ENCODE data around the gene SNF8. TPM values are rescaled to one million over a fixed set of nuclear protein-coding genes. Genes with fewer than 3 reads are reported as not detected.
"Not testable (repeated sequence)": the region's sequence is repeated elsewhere in the genome, so short reads cannot be mapped to it uniquely, and the experiment has no call there.

SNF8 gene
- total RNA-seq, 1 donor = 61.3 TPM

DNA sequence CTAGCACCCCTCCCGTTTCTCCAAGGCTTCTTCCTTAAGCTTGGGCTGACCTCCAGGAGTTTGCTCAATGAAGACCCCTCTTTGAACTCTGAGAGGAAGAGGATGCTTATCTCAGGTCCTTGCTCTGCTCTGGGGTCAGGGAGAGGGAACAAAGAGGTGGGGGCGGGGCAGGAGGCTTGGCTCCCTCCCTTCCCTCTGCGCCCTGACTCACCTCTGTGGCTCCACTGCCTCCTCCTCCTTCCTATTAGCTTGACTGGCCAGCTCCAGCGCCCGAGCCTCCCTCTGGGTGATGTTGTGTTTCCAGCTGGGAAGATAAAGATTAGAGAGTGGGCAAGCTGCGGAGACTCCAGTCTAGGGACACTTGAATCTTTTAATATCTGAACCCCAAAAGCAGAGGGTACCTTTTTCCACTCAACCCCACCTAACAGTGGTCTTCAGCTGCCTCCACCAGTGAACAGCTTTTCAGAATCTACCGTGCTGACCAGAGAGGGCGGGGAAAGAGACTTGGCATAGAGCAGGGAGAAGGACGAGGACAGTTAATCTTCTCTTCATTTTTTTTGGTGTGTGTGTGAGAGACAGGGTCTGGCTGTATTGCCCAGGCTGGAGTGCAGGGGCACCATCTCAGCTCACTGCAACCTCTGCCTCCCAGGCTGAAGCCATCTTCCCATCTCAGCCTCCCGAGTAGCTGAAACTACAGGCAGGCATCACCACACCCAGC, 17.0 kb upstream of the SNF8 start:
- TF ChIP-seq, protein P1, sequence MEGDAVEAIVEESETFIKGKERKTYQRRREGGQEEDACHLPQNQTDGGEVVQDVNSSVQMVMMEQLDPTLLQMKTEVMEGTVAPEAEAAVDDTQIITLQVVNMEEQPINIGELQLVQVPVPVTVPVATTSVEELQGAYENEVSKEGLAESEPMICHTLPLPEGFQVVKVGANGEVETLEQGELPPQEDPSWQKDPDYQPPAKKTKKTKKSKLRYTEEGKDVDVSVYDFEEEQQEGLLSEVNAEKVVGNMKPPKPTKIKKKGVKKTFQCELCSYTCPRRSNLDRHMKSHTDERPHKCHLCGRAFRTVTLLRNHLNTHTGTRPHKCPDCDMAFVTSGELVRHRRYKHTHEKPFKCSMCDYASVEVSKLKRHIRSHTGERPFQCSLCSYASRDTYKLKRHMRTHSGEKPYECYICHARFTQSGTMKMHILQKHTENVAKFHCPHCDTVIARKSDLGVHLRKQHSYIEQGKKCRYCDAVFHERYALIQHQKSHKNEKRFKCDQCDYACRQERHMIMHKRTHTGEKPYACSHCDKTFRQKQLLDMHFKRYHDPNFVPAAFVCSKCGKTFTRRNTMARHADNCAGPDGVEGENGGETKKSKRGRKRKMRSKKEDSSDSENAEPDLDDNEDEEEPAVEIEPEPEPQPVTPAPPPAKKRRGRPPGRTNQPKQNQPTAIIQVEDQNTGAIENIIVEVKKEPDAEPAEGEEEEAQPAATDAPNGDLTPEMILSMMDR (IDR thresholded peaks at IDR 0.05; ENCODE audit: insufficient read depth, low read depth, low read length) = no peak
- peak overlapping the region; percentile 15 for H3K4me3 ChIP-seq (ENCODE audit: low read depth, low read length)
- DNase-seq (ENCODE audit: low read depth) = peak; percentile 50

DNA sequence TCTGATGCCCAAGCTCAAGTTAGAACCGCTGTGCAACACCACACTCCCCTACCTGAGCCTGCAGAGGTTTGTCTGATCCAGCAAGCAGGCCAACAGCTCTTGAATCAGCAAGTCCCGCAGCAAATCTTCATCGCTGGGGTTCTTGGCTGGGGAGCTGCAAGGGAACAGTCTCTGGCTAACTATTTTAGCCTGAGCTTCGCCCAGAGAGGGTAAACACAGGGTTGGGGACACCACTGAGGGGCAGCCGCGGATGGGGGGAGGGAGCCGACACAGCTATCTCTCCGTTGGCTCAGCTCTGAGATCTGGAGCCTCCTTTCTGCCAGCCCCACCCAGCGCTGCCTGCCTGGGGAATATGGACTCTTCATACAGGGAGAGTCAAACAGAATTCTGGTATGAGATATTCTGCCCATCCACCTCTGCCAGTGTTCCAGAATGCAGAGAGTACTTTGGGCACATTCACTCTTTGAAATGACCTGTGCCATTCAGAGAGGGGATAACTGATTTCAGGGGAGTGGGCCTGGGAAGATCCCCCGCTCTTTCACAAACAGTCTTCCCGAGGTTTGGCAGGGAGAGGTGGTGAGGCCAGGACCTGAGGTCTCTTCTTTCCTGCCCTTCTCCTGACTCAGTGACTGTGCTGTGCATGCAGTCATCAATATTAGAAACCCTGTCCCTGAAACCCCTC, 16.3 kb upstream of the SNF8 start:
- no peak for DNase-seq (ENCODE audit: low read depth)
- TF ChIP-seq, protein P1 (IDR thresholded peaks at IDR 0.05; ENCODE audit: insufficient read depth, low read depth, low read length) = no peak
- H3K4me3 ChIP-seq (ENCODE audit: low read depth, low read length) = no peak overlapping the region

DNA sequence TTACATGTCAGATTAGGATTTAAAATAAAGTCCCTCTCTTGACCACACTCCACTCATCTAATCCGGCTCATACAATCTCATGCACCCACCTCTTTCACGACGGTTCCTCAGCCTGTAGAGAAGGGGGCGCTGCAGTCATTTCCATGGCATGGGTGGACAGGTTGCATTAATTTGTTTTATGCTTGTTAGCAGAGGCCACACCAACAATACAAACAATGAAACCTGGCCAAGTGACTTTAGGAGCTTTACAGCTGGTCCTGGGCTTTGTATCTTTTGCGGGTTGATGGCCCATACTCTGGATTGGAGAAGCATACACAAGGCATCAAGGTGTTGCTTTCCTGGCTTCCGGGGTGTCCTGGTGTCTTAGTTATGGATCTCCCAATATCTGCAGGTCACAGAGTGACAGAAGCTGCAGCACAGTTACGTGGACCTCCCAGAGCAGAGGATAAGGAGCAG, 9.7 kb upstream of the SNF8 start:
- TF ChIP-seq, protein P1 (IDR thresholded peaks at IDR 0.05; ENCODE audit: insufficient read depth, low read depth, low read length) = peak; percentile 81
- H3K4me3 ChIP-seq (ENCODE audit: low read depth, low read length) = no peak overlapping the region
- DNase-seq (ENCODE audit: low read depth) = peak; percentile 77

DNA sequence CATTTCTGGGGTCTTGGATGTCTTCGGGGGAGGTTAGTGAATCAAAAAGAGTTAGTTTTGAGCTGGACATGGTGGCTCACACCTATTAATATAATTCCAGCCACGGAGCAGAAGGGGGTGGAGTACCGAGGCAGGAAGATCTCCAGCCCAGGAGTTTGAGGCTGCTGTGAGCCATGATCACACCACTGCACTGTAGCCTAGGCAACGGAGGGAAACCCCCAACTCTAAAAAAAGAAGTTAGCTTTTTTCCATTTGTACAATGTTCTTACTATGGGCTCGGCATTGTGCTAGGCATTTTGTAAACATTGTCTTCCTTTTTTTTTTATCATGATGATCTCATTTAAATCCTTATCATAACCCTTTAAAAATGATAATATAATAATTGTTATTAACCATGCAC, 8.3 kb upstream of the SNF8 start:
- DNase-seq (ENCODE audit: low read depth) = no peak
- TF ChIP-seq, protein P1 (IDR thresholded peaks at IDR 0.05; ENCODE audit: insufficient read depth, low read depth, low read length) = no peak
- no peak overlapping the region for H3K4me3 ChIP-seq (ENCODE audit: low read depth, low read length)

DNA sequence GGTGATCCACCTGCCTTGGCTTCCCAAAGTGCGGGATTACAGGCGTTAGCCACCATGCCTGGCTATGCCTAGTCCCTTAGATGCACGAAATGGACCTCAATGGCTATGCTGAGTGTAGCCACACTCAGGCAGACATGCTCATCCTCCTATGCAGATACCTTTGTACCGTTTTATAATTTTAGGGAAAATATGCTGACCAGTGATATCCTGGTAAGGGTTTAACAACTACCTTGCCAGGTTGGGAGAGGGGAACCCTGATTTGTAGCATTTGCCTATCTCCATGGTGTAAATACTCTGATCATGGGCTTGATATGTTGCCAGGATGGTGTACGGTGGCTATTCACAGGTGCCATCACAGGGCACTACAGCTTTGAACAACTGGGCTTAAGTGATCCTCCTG, 6.9 kb upstream of the SNF8 start:
- TF ChIP-seq, protein P1 (IDR thresholded peaks at IDR 0.05; ENCODE audit: insufficient read depth, low read depth, low read length) = no peak
- no peak for DNase-seq (ENCODE audit: low read depth)

DNA sequence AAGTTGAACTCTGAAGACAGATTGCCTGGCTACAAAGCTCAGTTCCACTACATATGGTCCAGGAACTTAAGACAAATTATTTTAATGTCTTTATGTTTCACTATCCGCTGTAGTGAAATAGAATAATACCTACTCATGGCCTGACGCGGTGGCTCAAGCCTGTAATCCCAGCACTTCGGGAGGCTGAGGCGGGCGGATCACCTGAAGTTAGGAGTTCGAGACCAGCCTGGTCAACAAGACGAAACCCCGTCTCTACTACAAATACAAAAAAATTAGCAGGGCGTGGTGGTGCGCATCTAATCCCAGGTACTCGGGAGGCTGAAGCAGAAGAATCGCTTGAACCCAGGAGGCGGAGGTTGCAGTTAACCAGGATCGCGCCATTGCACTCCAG, 614 bp upstream of the SNF8 start:
- H3K4me3 ChIP-seq (ENCODE audit: low read depth, low read length) = peak overlapping the region; percentile 94
- not testable (repeated sequence) for DNase-seq (ENCODE audit: low read depth)

More for the DNA sequence above, 6.9 kb upstream of the SNF8 start:
- no peak overlapping the region for H3K4me3 ChIP-seq (ENCODE audit: low read depth, low read length)

DNA sequence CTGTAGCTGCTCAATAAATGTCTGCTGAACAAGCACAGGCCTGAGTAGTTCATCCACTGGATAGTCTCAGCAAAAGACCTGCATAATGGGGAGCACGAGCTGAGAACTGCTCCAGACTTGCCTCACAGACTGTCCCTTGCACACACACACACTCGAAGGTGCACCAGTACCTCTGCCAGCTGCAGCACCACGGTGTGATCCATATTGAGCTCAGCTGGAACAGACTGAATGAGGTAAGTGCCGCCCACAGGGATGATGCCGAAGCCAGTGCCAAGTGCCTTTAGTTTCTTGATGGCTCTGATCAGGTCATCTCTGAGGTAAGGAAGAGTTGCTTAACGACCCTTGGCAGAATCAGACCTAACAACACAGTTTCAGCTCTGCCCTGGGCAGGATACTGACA, 11.6 kb downstream of the SNF8 start:
- H3K4me3 ChIP-seq (ENCODE audit: low read depth, low read length) = no peak overlapping the region
- no peak for DNase-seq (ENCODE audit: low read depth)
- TF ChIP-seq, protein P1 (IDR thresholded peaks at IDR 0.05; ENCODE audit: insufficient read depth, low read depth, low read length) = no peak

All from fibroblast of villous mesenchyme (primary cell).